ENCODE data around the gene TMEM252.

TMEM252 gene

DNA sequence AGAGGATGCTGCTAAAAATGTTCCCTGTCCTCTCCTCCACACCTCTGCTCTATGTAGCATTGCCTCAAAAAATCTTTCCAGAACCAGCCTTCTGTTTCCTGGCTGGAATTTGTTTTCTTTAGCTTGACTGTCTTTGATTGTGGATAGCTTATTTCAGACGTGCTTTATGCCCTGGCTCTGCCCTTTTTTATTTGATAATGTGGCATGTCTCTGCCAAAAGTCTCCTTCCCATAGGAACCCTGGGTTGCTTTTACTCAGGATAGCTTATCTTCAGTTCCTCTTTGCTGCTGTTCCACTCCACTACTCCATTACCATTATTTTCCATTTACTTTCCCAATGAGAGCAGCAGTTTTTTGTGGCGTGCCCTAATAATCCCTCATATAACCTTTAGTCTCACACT, 885 bp upstream of the TMEM252 start:
- no peak for DNase-seq (ENCODE audit: low read depth)

DNA sequence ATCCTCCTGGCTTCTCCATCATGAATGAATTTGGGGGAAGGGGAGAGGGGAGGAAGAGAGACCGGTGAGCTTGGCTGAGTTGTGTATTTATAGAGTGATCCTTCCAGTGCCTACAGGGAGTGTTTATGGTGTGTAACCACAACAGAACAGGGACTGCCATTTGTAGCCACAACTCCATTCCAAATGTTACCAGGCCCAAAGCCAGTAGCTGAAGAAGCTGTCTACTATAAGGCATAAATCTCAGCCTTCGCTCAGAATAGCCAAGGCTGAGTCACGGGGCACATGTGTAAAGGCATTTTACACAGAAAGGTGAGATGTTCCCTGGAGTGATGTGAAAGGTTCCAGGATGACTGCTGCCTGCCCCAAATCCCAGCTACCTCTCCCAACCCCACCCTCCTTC, 2.5 kb downstream of the TMEM252 start:
- DNase-seq (ENCODE audit: low read depth) = no peak

DNA sequence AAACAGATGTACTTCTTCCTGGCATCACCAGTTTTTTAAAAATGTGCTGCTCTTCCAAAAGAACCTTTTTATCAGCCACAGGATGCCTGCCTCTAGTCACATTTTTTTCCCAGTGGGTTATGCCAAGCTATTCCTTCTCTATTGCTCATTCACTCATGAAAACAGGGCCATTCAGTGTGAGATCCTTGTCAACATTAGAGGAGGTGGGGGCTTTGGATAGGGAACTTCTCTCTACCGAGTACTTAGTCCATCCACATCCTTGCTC, 3.1 kb downstream of the TMEM252 start:
- no peak for DNase-seq (ENCODE audit: low read depth)

DNA sequence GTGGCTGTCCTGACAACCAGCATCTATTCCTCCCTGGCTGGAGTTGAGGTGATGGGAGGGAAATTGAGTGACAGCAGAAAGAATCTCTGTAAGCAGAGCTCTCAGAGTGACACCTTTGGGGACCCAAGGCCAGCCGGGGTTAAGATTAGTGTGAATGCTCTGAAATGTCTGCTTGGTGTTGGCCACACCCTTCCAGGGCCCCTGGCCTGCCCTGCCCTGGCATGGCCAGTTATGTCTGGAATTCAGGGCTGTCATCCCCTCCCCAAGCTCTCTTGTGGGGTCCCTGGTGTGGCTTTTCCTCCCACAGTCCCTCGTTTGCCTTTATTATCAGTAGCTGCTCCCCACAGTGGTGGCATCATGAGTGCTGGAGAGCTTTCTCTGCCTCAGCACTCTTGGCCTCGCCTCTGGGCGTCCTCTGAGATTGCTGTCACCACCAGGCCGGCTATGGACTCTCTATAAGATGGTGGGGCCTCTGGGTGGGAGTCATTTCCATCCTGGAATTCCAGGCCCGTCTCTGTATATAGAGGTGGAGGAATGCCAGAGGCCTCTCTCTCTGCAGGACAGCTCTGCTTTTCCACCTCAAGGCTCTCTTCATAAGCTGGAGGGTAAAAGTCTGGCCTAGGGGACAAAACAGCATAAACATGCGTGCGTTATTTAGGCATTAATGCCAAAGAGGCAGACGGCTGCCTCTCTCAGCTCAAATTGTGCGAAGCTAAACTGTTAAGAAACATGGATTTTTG, 3.6 kb downstream of the TMEM252 start:
- no peak for DNase-seq (ENCODE audit: low read depth)

DNA sequence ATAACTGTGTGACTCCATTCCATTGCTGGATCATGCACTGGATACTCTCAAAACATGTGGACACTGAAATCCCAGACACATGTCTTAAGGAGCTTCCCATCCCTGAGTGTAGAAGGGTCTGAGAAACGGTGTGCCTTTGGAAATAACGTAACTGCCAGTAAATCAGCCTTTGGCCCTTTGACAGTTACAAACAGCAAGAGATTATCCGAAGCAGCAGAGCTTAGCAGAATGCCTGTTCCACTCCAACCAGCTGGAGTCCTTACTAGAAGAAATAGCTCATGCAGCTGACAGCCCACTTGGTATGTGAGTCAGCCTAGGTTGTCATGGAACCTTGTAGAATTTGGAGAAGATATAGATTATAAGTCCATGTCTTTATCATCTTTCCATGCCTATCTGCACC, 7.0 kb downstream of the TMEM252 start:
- DNase-seq (ENCODE audit: low read depth) = no peak

DNA sequence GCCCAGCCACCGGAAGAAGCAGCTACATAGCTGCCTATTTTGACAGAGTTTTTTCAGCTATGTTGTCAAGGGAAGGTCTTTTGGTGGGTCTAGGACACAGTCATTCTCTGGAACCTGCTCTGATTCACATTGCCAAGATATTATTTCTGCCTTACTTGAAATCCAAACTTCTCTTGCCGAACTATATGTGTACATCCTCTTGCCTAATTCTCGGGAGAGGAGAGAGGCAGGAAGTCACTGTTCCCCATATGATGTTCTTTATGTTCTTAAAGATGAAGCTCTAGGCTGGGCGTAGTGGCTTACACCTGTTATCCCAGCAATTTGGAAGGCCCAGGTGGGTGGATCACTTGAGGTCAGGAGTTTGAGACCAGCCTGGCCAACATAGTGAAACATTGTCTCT, 8.6 kb downstream of the TMEM252 start:
- DNase-seq (ENCODE audit: low read depth) = no peak

DNA sequence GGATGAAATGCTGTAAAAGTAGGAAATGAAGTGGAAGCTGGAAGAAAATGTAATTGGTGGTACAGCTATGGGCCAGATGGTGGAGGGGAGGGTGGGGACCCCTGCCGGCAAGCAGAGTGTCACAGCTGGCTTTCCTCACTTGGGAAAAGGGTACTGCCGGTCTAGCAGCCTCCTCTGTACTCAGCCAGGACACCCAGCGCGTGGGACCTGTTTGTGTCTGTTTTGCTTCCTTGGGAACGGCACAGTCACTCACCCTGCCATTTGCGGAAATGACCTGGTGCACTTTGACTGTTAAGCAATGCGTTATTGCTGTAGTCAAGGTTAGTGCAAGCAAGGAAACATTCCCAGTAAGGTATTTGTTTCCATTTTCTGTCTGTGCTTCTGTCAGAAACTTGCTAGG, 10.1 kb downstream of the TMEM252 start:
- DNase-seq (ENCODE audit: low read depth) = no peak

DNA sequence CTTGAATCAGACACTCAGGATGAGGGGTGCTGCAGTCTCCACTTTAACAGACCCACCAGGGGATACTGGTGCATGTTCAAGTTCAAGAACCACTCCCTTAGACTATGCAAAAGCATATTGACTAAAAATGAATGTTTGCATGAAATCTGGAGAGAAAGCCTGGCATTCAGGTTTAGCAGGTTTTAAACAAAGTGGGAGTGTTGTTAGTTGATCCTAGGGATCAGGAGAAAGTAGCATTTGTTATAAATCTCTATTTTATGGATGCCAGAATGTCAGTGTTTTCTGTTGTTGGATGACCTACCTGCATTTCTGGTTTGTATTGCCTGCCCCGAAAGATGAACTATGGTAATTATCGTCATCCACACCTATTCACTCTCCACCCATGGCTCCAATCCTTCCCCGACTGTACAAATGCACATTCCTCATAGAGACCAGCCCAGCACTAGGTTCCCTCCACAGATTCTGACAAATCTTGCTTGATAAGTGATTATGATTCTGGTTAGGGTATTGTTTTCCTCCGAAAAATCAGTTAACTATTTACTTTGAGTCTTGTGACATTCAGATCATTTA, 17.2 kb downstream of the TMEM252 start:
- DNase-seq (ENCODE audit: low read depth) = no peak

DNA sequence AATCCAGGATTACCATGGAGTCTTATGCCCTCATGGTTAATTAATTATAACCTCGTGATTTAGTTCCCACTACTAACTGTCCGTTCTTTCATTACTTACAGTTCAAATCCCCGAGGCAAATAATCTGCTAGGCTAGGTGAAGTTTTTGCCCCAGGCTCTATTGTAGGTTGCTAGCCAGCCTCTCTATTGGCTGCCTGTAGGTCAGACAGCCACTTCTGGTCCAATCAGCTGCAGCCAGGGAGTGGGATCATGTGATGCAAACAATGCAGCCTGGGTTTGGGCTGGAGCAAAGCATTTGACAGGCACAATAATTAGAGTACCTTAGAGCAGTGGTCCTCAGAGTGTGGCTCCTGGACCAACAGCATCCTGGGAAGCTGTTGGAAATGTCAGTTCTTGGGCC, 17.7 kb downstream of the TMEM252 start:
- DNase-seq (ENCODE audit: low read depth) = no peak

DNA sequence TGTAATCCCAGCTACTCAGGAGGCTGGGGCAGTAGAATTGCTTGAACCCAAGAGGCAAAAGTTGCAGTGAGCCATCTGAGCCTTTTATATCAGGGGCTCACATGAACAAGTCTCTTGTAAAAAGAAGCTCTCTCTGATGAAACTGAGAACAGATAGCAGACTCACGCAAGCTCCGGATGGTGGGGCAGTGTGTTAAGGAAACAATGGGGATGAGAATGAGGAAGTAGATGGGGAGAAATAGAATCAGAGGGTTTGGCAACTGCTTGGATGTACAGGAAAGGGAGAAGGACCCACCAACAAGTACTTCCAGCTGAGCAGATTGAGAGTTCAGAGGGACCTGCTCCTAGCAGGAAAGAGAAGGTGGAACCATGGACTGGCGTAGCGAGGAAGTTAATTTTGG, 18.6 kb downstream of the TMEM252 start:
- DNase-seq (ENCODE audit: low read depth) = no peak

DNA sequence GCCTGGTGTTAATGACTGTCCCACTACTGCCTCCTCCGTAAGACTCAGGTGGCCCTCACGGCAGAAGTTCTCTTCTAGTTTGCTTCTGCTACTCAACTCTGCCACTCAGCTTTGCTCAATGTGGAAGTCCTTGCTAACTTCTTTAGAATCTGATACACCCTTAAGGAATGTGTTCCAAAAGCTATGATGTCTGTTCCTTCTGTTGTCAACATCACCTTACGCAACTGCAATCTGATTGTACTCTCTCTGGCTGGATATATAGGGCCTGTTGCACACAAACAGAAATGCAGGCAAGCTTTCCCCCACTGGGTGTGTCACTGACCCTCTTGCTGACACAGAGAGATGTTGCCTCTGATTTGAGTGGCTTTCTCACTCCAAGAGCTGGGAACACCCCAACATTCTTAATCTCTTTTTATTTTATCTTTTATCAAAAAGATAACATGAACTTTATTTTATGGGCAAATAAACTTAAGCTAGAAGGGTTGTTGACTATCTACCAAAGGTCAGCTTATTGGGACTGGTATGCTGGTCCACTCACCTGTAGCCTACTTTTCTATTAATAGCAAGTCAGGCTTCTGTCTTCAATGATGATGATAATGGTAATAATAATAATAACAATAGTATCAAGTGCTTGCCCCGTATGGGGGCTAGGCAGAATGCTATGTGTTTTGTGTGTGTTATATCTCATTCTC, 25.2 kb downstream of the TMEM252 start:
- DNase-seq (ENCODE audit: low read depth) = no peak

DNA sequence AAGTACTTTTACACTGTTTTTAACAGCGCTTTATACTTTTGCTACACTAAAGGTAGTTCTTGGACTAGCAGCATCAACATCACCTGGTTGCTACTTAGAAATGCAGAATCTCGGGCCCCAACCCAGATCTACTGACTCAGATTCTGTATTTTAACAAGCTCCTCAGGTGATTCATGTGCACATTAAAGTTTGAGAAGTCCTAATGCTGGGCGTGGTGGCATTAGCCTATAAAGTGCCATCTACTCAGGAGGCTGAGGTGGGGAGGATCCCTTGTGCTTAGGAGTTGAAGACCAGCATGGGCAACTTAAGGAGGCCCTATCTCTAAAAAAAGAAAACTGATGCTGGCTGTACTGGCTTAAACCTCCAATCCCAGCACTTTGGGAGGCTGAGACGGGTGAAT, 26.7 kb downstream of the TMEM252 start:
- no peak for DNase-seq (ENCODE audit: low read depth)

DNA sequence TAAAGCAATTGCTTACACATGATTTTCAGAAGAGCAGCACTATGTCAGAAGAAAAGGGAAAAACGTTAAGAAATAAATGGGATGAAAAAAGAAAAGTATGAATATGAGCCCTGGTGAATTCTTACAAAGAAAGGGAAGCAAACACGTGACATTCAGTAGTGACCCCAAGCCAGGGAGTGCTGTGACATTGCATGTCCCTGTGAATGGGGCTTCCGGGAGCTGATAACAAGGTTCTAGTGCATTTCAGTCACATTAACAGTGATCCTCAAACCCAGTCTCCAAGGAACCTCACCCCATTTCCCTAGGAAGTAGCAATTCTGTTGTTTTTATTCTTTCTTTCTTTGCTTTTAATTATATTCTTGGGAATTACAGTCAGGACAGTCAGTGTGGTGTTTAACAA, 27.3 kb downstream of the TMEM252 start:
- DNase-seq (ENCODE audit: low read depth) = no peak

DNA sequence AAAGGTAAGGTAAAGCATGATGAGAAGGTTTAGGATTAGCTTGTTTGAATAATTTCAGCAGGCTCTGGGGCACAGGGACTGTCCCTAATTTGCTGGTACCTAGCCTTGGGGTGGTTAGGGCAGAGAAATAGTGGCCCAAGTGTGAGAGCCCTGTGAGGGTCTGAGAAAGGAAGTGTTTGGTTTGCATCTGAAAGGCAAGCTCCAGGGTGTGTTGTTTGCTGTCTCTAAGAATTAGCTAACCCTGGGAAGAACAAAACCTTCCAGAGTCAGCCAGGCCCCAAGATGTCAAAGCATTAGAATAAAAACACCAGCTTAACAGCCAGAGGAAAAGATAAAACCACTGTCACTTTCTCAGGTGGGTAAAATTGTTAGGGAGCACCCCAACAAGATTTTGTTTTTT, 31.0 kb downstream of the TMEM252 start:
- no peak for DNase-seq (ENCODE audit: low read depth)

DNA sequence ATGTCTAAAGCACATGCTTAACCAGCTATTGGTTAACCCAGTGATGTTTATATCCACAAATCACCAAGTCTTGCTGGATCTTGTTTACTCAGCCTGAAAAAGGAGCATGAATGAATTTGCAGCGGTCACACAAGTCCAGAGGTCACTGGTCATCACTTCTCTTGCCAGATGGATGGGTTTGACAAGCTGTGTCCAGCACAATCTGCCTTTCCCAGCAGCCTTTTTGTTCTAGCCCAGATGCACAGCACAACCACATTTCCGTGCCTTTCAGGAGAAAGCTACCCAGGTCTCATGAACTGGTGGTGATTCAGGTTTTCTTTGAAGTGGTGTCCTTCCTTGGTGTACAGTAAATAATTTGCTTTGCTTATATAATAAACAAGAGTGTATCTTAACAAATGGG, 32.1 kb downstream of the TMEM252 start:
- DNase-seq (ENCODE audit: low read depth) = no peak

DNA sequence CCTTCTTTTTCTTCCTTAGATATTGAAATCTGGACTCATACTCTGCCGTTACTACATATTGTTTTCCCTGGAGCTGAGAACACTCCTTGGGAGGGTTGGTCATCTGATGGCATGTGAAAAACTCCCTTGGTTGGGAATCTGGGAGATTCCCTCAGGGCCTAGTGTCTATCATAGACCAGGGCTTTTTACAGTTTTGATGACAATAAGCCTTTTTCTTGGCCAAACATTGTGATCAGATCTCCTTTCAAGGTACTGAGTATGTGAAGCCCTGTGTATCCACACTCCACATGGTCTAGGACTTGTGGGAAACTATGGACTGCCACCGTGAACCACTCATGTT, 32.9 kb downstream of the TMEM252 start:
- DNase-seq (ENCODE audit: low read depth) = no peak

DNA sequence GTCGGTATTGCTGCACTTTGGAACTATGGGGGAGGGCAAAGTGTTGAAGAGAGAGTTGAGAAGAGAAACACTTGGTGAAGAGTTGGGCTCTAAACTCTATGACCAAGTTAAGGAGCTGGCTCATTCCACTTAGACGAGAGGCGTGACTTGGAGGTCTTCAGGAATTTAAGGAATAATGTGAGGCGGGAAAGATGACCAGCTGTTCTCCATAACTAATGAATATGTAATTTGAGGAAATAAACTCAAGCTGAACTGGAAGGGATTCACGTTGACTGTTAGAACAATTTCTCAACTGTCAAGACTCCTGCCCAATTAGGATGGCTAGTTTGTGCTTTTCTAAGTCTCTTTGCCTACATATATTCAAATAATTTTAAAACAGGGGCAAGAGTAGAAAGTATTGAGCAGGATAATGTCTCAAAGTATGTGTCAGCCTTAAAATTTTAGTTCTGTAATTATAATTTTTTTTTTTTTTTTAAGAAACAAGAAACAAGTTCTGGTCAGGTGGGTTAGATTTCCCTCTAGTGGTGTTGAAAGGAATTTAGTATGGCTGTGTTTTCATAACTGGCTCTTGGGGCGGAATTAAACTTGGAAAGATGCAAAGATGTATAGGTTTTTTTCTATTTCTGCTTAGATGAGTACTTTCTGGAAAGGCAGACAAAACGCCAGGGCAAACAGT, 33.4 kb downstream of the TMEM252 start:
- DNase-seq (ENCODE audit: low read depth) = no peak

DNA sequence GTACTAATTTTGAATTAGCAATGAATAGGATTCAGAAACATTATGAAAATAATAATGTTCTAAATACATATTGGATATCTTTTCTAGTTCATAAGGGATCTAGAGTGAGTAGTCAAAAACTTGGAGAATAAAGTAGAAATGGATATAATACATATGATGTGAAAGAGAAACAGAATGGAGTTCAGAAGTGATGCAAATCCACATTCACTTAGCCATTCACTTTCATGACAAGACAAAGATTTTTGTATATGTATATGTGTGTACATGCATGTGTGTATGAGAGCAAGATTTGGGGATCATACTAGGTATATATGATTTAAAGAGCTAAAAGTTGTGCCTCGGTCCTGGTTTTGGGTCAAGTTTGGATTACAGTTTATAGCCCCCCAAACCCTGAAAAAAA, 34.1 kb downstream of the TMEM252 start:
- no peak for DNase-seq (ENCODE audit: low read depth)

DNA sequence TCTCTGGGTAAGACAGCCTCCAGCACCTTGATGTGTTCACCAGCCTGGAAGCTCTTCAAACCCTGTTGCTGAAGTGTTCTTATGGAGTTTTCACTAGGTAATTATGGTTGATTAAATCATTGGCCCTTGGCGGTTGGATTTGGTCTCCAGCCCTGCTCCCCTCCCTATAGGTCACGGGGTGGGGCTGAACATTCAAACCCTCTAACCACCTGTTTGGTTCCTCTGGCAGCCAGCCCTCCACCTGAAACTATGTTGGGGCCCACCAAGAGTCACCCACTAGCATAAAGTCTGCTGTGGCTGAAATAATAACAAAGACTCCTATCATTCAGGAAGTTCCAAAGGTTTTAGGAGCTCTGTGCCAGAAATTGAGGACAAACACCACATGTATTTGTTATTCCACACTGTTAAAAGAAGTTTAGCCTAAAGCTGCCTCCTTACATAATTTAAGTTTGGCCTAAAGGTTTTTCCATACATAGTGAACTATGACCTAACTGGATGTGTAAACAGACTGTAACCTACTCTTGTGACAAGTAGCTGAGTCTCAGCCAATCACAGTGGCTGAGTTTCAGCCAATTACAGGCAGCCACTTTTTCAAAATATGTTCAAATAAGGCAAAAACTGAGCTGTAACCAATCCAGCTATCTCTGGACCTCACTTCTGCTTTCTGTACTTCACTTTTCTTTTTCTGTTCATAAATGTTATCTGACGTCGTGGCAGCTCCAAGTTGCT, 34.8 kb downstream of the TMEM252 start:
- no peak for DNase-seq (ENCODE audit: low read depth)

DNA sequence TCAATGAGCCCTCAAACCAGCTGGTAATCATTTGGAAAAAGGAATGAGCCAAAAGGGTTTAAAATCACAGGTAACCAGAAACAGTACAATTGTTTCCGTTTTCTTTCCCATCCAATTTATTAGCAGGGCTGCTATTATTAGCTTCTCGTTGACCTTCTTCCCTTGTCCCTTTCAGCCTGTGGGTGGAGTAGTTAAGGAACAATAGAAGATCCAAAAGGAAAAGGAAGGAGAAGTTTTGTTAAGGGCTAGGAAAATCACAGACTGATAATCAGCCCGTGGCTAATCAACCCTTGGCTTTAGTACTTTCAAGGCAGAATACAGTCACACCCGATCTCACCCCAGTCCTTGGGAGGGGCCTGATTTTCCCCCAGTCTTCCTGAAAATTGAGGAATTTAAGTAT, 38.4 kb downstream of the TMEM252 start:
- DNase-seq (ENCODE audit: low read depth) = no peak

DNA sequence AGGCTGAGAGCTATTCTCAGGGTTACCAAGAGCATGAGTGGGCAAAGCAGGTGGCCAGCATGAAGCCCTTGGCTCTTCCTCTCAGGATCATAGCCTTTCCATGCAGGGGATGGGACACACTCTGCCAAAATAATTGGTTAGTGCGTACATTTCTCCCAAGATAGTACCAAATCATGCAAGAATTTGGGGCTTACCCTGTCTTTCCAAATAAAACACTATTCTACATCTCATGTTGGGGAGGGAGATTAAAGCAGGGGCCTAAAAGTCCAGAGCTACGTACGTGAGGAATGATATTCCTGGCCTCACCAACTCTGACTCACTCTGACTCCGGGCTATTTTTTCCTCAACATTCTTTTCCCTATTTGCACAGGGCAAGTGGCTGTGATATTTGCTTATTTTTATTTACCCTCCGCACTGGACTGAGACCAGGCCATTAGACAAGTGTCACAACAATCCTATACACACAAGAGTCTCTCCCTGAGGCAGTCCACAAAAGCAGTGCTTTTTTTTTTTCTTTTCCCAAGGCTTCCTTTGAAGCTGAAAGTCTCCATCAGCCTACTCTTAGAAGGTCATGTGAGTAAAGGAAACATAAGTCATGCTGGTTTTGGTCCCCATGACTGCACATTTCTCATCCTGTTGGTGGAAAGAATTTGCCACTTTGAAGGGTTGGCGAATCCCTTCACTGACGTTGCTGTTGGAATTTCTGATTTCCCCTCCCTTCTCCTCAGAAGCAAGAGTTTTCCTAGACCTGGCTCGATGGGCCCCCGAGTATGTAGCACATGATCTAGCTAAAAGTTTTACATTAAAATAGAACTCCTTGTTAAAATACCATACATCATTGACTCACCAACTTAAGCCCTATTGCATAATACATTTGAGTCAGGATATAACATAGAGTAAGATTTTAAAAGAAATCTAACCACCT, 40.0 kb downstream of the TMEM252 start:
- DNase-seq (ENCODE audit: low read depth) = peak; percentile 4

DNA sequence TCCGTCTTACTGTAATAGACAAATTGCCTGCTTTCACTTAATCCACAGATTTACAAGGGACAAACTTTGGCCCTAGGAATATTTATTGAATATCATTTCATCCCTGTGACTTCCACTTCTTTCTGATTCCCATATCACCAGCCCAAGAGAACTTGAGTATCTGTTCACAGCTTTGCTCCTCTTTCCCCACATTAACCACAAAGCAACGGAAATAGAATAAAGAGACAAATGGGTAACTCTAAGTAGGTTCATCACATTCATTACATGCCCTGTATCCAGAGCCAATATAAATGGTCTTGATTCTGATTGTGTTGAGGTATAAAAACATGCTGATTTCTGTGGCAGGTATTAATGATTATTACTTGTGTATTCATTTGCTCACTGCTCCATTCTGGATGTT, 41.9 kb downstream of the TMEM252 start:
- DNase-seq (ENCODE audit: low read depth) = no peak
